ENCODE data around the gene SIAE.

DNA sequence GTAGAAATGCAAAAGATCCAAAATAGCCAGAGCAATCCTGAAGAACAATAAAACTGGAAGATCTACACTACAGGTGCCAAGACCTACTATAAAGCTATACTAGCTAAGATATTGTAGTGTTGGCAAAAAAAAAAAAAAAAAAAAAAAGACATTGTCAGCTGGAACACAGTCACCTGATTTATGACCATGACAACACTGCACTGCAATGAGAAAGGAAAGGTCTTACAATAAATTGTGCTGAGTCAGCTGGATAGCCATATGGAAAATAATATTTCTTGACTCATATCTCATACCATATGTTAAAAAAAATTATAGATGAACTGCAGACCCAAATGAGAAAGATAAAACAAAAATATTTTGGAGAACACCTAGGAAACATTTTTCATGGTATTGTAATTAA, 65.4 kb downstream of the SIAE start:
- TF ChIP-seq, protein P1, sequence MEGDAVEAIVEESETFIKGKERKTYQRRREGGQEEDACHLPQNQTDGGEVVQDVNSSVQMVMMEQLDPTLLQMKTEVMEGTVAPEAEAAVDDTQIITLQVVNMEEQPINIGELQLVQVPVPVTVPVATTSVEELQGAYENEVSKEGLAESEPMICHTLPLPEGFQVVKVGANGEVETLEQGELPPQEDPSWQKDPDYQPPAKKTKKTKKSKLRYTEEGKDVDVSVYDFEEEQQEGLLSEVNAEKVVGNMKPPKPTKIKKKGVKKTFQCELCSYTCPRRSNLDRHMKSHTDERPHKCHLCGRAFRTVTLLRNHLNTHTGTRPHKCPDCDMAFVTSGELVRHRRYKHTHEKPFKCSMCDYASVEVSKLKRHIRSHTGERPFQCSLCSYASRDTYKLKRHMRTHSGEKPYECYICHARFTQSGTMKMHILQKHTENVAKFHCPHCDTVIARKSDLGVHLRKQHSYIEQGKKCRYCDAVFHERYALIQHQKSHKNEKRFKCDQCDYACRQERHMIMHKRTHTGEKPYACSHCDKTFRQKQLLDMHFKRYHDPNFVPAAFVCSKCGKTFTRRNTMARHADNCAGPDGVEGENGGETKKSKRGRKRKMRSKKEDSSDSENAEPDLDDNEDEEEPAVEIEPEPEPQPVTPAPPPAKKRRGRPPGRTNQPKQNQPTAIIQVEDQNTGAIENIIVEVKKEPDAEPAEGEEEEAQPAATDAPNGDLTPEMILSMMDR (IDR thresholded peaks at IDR 0.05), result no peak
- no peak for TF ChIP-seq POLR2AphosphoS5 (IDR thresholded peaks at IDR 0.05)

Measured in stomach (tissue), 4 donors.